ENCODE measurements around the gene SCLT1. TPM values are rescaled to one million over a fixed set of nuclear protein-coding genes. Genes with fewer than 3 reads are reported as not detected.

SCLT1 gene
- total and polyA plus RNA-seq, 2 of the 13 experiments (the other 11 are each of a cell fraction or from before 2014, with no cell fraction given): 1.5 to 8.7 TPM

DNA sequence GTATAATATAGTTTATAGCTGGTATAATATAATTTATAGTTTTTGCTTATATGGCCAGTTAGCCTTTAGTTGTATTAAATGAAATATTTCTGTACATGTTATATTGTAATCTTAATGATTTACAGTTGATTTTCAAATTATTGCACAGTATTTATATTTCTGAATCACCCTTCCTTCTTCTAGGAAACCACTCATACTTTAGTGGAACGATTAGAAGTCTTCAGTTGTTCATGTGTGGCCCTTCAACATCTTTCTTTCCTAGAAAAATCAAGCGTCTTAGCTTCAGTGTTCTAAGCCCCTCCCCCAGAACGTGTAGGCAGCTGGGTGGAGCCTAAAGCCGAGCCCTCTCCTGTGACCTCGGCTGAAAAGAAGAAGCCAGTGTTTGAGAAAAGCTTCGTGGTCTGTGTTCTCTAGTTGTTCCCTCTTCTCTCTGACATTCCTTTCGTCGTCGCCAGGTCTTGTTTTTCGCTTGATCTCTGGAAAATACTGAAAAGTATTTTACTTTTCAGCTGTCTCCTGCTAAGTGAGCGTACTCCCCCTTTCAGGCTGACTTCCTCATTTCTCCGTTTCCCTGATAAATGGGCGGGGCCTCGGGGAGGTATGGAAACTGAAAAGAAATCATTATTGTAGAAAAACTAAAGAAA, 2.6 kb upstream of the SCLT1 start, which contains the start of gene C4orf33 (continued):
- TF ChIP-seq ZNF770 (CRISPR knock-in tag; IDR thresholded peaks at IDR 0.05) (no peak), ZNF326 (CRISPR knock-in tag; IDR thresholded peaks at IDR 0.05; ENCODE audit: borderline replicate concordance) (no peak), TBL1XR1 (IDR thresholded peaks at IDR 0.05; ENCODE audit: borderline replicate concordance, low read length, partially characterized antibody) (no peak), KAT7 (CRISPR knock-in tag; IDR thresholded peaks at IDR 0.05; ENCODE audit: borderline replicate concordance) (no peak), SRF (IDR thresholded peaks at IDR 0.05; ENCODE audit: low read depth, low read length) (no peak), ARID4A (CRISPR knock-in tag; IDR thresholded peaks at IDR 0.05; ENCODE audit: borderline replicate concordance) (peak; percentile 50; the same call in 1 of the 2 replicates), ELF3 (CRISPR knock-in tag; IDR thresholded peaks at IDR 0.05) (peak; percentile 76), NCOA1 (CRISPR knock-in tag; IDR thresholded peaks at IDR 0.05) (no peak), SNAI1 (CRISPR knock-in tag; IDR thresholded peaks at IDR 0.05; ENCODE audit: borderline replicate concordance) (no peak), KDM5A (IDR thresholded peaks at IDR 0.05; ENCODE audit: borderline replicate concordance, low read length) (peak; percentile 26; the same call in 1 of the 2 replicates), RFXAP (CRISPR knock-in tag; IDR thresholded peaks at IDR 0.05; ENCODE audit: borderline replicate concordance) (no peak), NCOA5 (CRISPR knock-in tag; IDR thresholded peaks at IDR 0.05) (no peak), TIGD3 (CRISPR knock-in tag; IDR thresholded peaks at IDR 0.05; ENCODE audit: borderline replicate concordance) (no peak), ZNF678 (CRISPR knock-in tag; IDR thresholded peaks at IDR 0.05) (no peak), ZNF746 (CRISPR knock-in tag; IDR thresholded peaks at IDR 0.05) (no peak), ZBTB3 (CRISPR knock-in tag; IDR thresholded peaks at IDR 0.05; ENCODE audit: borderline replicate concordance, low read depth) (no peak), NFKBIZ (CRISPR knock-in tag; IDR thresholded peaks at IDR 0.05) (no peak), ZNF460 (CRISPR knock-in tag; IDR thresholded peaks at IDR 0.05; ENCODE audit: borderline replicate concordance) (no peak), RBAK (CRISPR knock-in tag; IDR thresholded peaks at IDR 0.05) (no peak), DMAP1 (CRISPR knock-in tag; IDR thresholded peaks at IDR 0.05) (peak; percentile 26; the same call in 1 of the 2 replicates), ZSCAN31 (CRISPR knock-in tag; IDR thresholded peaks at IDR 0.05; ENCODE audit: low read depth) (no peak), NR1H2 (CRISPR knock-in tag; IDR thresholded peaks at IDR 0.05; ENCODE audit: borderline replicate concordance, low read depth) (no peak), MATR3 (CRISPR knock-in tag; IDR thresholded peaks at IDR 0.05) (no peak)

Measured in HepG2 (cell line).